H1 (cell line): ENCODE results near the gene YPEL5.

Experiments
- CEBPB ChIP-seq: IDR thresholded peaks from 2 replicates; pipeline ENCODE4 v1.6.1; 2012; ENCODE audit warnings: low read depth, low read length
- CHD7 ChIP-seq: fragments of 300-600 bp; sonication (generic); IDR thresholded peaks from 2 replicates; pipeline ENCODE4 v1.7.1; 2012; ENCODE audit warnings: low read length, moderate library complexity, mild to moderate bottlenecking, inconsistent platforms; ENCODE audit not compliant: insufficient replicate concordance
- E2F6 ChIP-seq: IDR thresholded peaks from 2 replicates; pipeline ENCODE4 v1.6.1; 2012; ENCODE audit warnings: inconsistent platforms
- EP300 ChIP-seq, 2 experiments: IDR thresholded peaks; 1 replicate in 1 of 2; 2 replicates in 1 of 2; pipeline ENCODE4 v1.6.1; 2011 to 2012; ENCODE audit warnings: low read depth in 2 of 2, low read length in 2 of 2, mild to moderate bottlenecking in 2 of 2, borderline replicate concordance in 1 of 2, inconsistent platforms in 1 of 2, moderate library complexity in 1 of 2
- MAFK ChIP-seq: IDR thresholded peaks from 2 replicates; pipeline ENCODE4 v1.6.1; 2012; ENCODE audit warnings: low read depth, mild to moderate bottlenecking, improper control_type of control experiment, low read length
- NANOG ChIP-seq: IDR thresholded peaks from 2 replicates; pipeline ENCODE4 v1.6.1; 2011; ENCODE audit warnings: low read length, low read depth, mild to moderate bottlenecking, inconsistent platforms; ENCODE audit not compliant: insufficient read depth, poor library complexity, severe bottlenecking
- POLR2A ChIP-seq, 2 experiments: IDR thresholded peaks; 1 replicate in 1 of 2; 2 replicates in 1 of 2; pipeline ENCODE4 v1.6.1; 2011; ENCODE audit warnings: low read depth in 2 of 2, low read length in 2 of 2, mild to moderate bottlenecking in 2 of 2; ENCODE audit errors: control extremely low read depth in 1 of 2
- POLR2AphosphoS5 ChIP-seq: IDR thresholded peaks from 2 replicates; pipeline ENCODE4 v1.6.1; 2011; ENCODE audit warnings: low read depth, low read length
- RBBP5 ChIP-seq: IDR thresholded peaks from 2 replicates; pipeline ENCODE4 v1.7.1; 2012; ENCODE audit warnings: low read depth, mild to moderate bottlenecking, inconsistent platforms, low read length, moderate library complexity, borderline replicate concordance
- TAF1 ChIP-seq: IDR thresholded peaks from 2 replicates; pipeline ENCODE4 v1.6.1; 2011; ENCODE audit warnings: mild to moderate bottlenecking, low read depth, low read length
- YY1 ChIP-seq: IDR thresholded peaks from 2 replicates; pipeline ENCODE4 v1.6.1; 2011; ENCODE audit warnings: low read depth, mild to moderate bottlenecking, low read length
- TF ChIP-seq, protein P1 (sequence below), 3 experiments: IDR thresholded peaks; 1 replicate in 2 of 3; 2 replicates in 1 of 3; pipeline versions ENCODE4 v1.5.1 to v1.6.1; 2011; ENCODE audit warnings: low read length in 3 of 3, mild to moderate bottlenecking in 3 of 3, inconsistent platforms in 2 of 3, low read depth in 1 of 3, moderate library complexity in 1 of 3; ENCODE audit not compliant: insufficient read depth in 1 of 3; ENCODE audit errors: control extremely low read depth in 1 of 3

- TF ChIP-seq, protein P1, sequence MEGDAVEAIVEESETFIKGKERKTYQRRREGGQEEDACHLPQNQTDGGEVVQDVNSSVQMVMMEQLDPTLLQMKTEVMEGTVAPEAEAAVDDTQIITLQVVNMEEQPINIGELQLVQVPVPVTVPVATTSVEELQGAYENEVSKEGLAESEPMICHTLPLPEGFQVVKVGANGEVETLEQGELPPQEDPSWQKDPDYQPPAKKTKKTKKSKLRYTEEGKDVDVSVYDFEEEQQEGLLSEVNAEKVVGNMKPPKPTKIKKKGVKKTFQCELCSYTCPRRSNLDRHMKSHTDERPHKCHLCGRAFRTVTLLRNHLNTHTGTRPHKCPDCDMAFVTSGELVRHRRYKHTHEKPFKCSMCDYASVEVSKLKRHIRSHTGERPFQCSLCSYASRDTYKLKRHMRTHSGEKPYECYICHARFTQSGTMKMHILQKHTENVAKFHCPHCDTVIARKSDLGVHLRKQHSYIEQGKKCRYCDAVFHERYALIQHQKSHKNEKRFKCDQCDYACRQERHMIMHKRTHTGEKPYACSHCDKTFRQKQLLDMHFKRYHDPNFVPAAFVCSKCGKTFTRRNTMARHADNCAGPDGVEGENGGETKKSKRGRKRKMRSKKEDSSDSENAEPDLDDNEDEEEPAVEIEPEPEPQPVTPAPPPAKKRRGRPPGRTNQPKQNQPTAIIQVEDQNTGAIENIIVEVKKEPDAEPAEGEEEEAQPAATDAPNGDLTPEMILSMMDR (IDR thresholded peaks at IDR 0.05; ENCODE audit: control extremely low read depth in 1 of 3, insufficient read depth in 1 of 3, low read depth in 1 of 3, low read length in 3 of 3), result no peak
- TF ChIP-seq RBBP5, result no peak
- TF ChIP-seq POLR2A (IDR thresholded peaks at IDR 0.05; ENCODE audit: control extremely low read depth in 1 of 2, low read depth in 2 of 2, low read length in 2 of 2), result no peak
- no peak for TF ChIP-seq E2F6
- TF ChIP-seq EP300 (IDR thresholded peaks at IDR 0.05; ENCODE audit: borderline replicate concordance in 1 of 2, low read depth in 2 of 2, low read length in 2 of 2), result no peak
- TF ChIP-seq POLR2AphosphoS5, result no peak
- TF ChIP-seq TAF1, result no peak
- no peak for TF ChIP-seq CEBPB
- no peak for TF ChIP-seq CHD7
- TF ChIP-seq MAFK, result no peak
- TF ChIP-seq YY1, result no peak
- no peak for TF ChIP-seq NANOG
These were observed 7.5 kb upstream of the YPEL5 start for GRCh38 chr2:30139131-30139870.
